ENCODE data around the gene GRK6.

DNA sequence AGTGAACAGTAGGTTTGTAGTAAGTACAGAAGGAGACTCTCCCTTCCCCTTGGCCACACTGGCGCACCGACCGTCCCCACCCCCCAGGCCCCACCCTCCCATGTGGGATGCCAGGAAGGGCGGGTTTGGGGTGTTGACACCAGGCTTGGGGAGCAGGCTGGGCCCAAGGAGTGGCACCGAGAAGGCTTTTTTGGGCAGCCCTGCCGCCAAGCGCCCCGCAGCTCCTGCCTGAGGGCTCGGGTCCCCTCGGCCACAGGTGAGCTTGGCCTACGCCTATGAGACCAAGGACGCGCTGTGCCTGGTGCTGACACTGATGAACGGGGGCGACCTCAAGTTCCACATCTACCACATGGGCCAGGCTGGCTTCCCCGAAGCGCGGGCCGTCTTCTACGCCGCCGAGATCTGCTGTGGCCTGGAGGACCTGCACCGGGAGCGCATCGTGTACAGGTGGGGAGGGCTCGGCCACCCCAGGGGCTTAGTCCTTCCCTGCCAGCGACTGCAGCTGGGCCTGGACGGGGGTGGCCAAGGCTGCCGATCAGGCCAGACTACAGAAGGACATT is 7.3 kb downstream of the GRK6 start:
- TF ChIP-seq, protein P1, sequence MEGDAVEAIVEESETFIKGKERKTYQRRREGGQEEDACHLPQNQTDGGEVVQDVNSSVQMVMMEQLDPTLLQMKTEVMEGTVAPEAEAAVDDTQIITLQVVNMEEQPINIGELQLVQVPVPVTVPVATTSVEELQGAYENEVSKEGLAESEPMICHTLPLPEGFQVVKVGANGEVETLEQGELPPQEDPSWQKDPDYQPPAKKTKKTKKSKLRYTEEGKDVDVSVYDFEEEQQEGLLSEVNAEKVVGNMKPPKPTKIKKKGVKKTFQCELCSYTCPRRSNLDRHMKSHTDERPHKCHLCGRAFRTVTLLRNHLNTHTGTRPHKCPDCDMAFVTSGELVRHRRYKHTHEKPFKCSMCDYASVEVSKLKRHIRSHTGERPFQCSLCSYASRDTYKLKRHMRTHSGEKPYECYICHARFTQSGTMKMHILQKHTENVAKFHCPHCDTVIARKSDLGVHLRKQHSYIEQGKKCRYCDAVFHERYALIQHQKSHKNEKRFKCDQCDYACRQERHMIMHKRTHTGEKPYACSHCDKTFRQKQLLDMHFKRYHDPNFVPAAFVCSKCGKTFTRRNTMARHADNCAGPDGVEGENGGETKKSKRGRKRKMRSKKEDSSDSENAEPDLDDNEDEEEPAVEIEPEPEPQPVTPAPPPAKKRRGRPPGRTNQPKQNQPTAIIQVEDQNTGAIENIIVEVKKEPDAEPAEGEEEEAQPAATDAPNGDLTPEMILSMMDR (conservative IDR thresholded peaks at IDR 0.05; ENCODE audit: low read depth, low read length) = no peak
- TF ChIP-seq POLR2A (IDR thresholded peaks at IDR 0.05; ENCODE audit: low read depth, low read length) (no peak), RCOR1 (IDR thresholded peaks at IDR 0.05; ENCODE audit: insufficient replicate concordance, low read length) (no peak), CEBPB (IDR thresholded peaks at IDR 0.05; ENCODE audit: low read depth, low read length) (no peak), SMC3 (IDR thresholded peaks at IDR 0.05; ENCODE audit: low read depth, low read length) (no peak), MXI1 (IDR thresholded peaks at IDR 0.05; ENCODE audit: borderline replicate concordance, low read depth, low read length) (no peak), BHLHE40 (IDR thresholded peaks at IDR 0.05; ENCODE audit: low read depth, low read length) (no peak)
- TF ChIP-seq, protein P2, sequence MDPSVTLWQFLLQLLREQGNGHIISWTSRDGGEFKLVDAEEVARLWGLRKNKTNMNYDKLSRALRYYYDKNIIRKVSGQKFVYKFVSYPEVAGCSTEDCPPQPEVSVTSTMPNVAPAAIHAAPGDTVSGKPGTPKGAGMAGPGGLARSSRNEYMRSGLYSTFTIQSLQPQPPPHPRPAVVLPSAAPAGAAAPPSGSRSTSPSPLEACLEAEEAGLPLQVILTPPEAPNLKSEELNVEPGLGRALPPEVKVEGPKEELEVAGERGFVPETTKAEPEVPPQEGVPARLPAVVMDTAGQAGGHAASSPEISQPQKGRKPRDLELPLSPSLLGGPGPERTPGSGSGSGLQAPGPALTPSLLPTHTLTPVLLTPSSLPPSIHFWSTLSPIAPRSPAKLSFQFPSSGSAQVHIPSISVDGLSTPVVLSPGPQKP (IDR thresholded peaks at IDR 0.05; ENCODE audit: borderline replicate concordance, low read depth, low read length) = no peak
- TF ChIP-seq, protein P3, sequence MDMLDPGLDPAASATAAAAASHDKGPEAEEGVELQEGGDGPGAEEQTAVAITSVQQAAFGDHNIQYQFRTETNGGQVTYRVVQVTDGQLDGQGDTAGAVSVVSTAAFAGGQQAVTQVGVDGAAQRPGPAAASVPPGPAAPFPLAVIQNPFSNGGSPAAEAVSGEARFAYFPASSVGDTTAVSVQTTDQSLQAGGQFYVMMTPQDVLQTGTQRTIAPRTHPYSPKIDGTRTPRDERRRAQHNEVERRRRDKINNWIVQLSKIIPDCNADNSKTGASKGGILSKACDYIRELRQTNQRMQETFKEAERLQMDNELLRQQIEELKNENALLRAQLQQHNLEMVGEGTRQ (IDR thresholded peaks at IDR 0.05; ENCODE audit: low read depth, low read length) = no peak
